Measurements from ENCODE around the gene CRYBA2. TPM values are rescaled to one million over a fixed set of nuclear protein-coding genes. Genes with fewer than 3 reads are reported as not detected.

The CRYBA2 gene
- total RNA-seq, 4 donors from 2014 or later: 2.4 to 14.2 (median 9.4) TPM; not detected in 1

- Histone ChIP-seq H3K4me3 (no peak overlapping the region), H3K9me3 (no peaks in the 10 kb centered on the region), H3K27me3 (no peaks in the 10 kb centered on the region), H3K36me3 (no peaks in the 10 kb centered on the region), H3K27ac (no peak overlapping the region), H3K4me1 (no peaks in the 10 kb centered on the region)
- no peak for TF ChIP-seq POLR2A (IDR thresholded peaks at IDR 0.05)
- TF ChIP-seq CTCF (IDR thresholded peaks at IDR 0.05): no peak
- no peak for DNase-seq
These were observed 25.1 kb upstream of the CRYBA2 start for GRCh38 chr2:219018286-219018685.

- H3K27ac ChIP-seq: no peak overlapping the region
- peak in 1 of 3 donors; percentile 30 for DNase-seq
- H3K27me3 ChIP-seq: no peaks in the 10 kb centered on the region
- H3K4me3 ChIP-seq: no peak overlapping the region
- no peaks in the 10 kb centered on the region for H3K4me1 ChIP-seq
- H3K36me3 ChIP-seq: no peaks in the 10 kb centered on the region
- TF ChIP-seq CTCF (IDR thresholded peaks at IDR 0.05) (no peak), POLR2A (IDR thresholded peaks at IDR 0.05) (no peak)
- H3K9me3 ChIP-seq: no peaks in the 10 kb centered on the region
These were observed 24.1 kb upstream of the CRYBA2 start for GRCh38 chr2:219017201-219017931.

- TF ChIP-seq CTCF (IDR thresholded peaks at IDR 0.05): no peak
- no peak for TF ChIP-seq POLR2A (IDR thresholded peaks at IDR 0.05)
- Histone ChIP-seq H3K36me3 (no peaks in the 10 kb centered on the region), H3K9me3 (no peaks in the 10 kb centered on the region), H3K27ac (no peak overlapping the region), H3K4me3 (no peak overlapping the region), H3K27me3 (no peaks in the 10 kb centered on the region), H3K4me1 (no peaks in the 10 kb centered on the region)
- DNase-seq: no peak
These were observed 23.5 kb upstream of the CRYBA2 start for GRCh38 chr2:219016721-219017120.

GRCh38 chr2:219010873-219011272 is 17.7 kb upstream of the CRYBA2 start:
- Histone ChIP-seq H3K27ac (no peak overlapping the region), H3K9me3 (no peaks in the 10 kb centered on the region), H3K36me3 (no peaks in the 10 kb centered on the region), H3K4me1 (no peaks in the 10 kb centered on the region), H3K27me3 (no peaks in the 10 kb centered on the region), H3K4me3 (no peak overlapping the region)
- TF ChIP-seq CTCF (IDR thresholded peaks at IDR 0.05) (no peak), POLR2A (IDR thresholded peaks at IDR 0.05) (no peak)
- DNase-seq: no peak

- Histone ChIP-seq H3K36me3 (no peaks in the 10 kb centered on the region), H3K9me3 (no peaks in the 10 kb centered on the region), H3K4me3 (no peak overlapping the region), H3K4me1 (no peaks in the 10 kb centered on the region), H3K27me3 (no peaks in the 10 kb centered on the region), H3K27ac (no peak overlapping the region)
- TF ChIP-seq POLR2A (IDR thresholded peaks at IDR 0.05): no peak
- TF ChIP-seq CTCF (IDR thresholded peaks at IDR 0.05): peak in 4 of 6 experiments; percentile 35 to 62 (median 58)
- DNase-seq: peak in 1 of 3 donors; percentile 68
These were observed 17.0 kb upstream of the CRYBA2 start for GRCh38 chr2:219010162-219010756.
